HepG2 (cell line): Measurements from ENCODE around the gene TMEM167B. TPM values are rescaled to one million over a fixed set of nuclear protein-coding genes. Genes with fewer than 3 reads are reported as not detected.

ENCODE experiments used
- ATAC-seq: fragments of 200-7000 bp; cut with Tn5 transposase; 3 replicates; pipeline ENCODE4 v1.9.1; 2020; ENCODE audit warnings: mild to moderate bottlenecking, moderate library complexity
- BruUV-seq: library from RNA; stranded (reverse); fragments of 400-500 nt; replicated peaks from 2 replicates; lab custom pipeline; 2021; lab: Mats Ljungman, UMichigan
- CTCF ChIA-PET: fragments of 300-600 bp; formaldehyde crosslinking; extraction: SDS; loops from one replicate; lab custom pipeline; 2021; ENCODE audit warnings: low total read pairs, inconsistent platforms, low intra/inter-chr PET ratio; lab: Yijun Ruan, JAX
- POLR2A ChIA-PET: fragments of 350-600 bp; sonication (Branson Sonifier 250); formaldehyde crosslinking; loops from one replicate; lab custom pipeline; 2020; ENCODE audit warnings: antibody characterized with exemption, inconsistent platforms; lab: Yijun Ruan, JAX
- DNase-seq: peaks from one replicate; pipeline ENCODE4 v3.0.0-alpha.2; 2015; ENCODE audit warnings: low spot score
- FAIRE-seq: peaks from 3 replicates; lab custom pipeline; 2011; peaks lifted over from hg19 to GRCh38; lab: Jason Lieb, UNC
- H2AFZ ChIP-seq: one replicate; pipeline ENCODE4 v1.6.1; 2011; ENCODE audit warnings: low read length, inconsistent platforms
- H3K27ac ChIP-seq: fragments of 300-600 bp; 3 replicates; pipeline ENCODE4 v1.8.0; 2011; ENCODE audit warnings: mixed run types, mild to moderate bottlenecking, mixed read lengths, low read length, inconsistent platforms; ENCODE audit not compliant: insufficient read depth; ENCODE audit errors: extremely low read length
- H3K27me3 ChIP-seq, 2 experiments: fragments of 200-600 bp in 1 of 2; 2 replicates in 1 of 2; 3 replicates in 1 of 2; pipeline versions ENCODE4 v1.6.0 to v1.8.0; 2011; ENCODE audit warnings: low read length in 2 of 2, mild to moderate bottlenecking in 2 of 2, moderate library complexity in 2 of 2, inconsistent platforms in 1 of 2; ENCODE audit not compliant: insufficient read depth in 2 of 2, control insufficient read depth in 1 of 2
- H3K36me3 ChIP-seq, 2 experiments: fragments of 200-600 bp in 1 of 2; replicated peaks in 1 of 2; 2 replicates in 1 of 2; 3 replicates in 1 of 2; pipeline versions ENCODE4 v1.5.1 to v1.8.0; 2011; ENCODE audit warnings: low read length in 2 of 2, inconsistent platforms in 1 of 2; ENCODE audit not compliant: insufficient read depth in 2 of 2, control insufficient read depth in 1 of 2
- H3K4me1 ChIP-seq: 2 replicates; pipeline ENCODE4 v1.5.1; 2012; ENCODE audit warnings: low read length, inconsistent platforms; ENCODE audit not compliant: insufficient read depth
- H3K4me2 ChIP-seq: 2 replicates; pipeline ENCODE4 v1.6.0; 2011; ENCODE audit warnings: low read depth, low read length, inconsistent platforms
- H3K4me3 ChIP-seq, 3 experiments: fragments of 200-600 bp in 1 of 3; sonication (generic), shearing (Covaris generic) in 1 of 3; replicated peaks in 1 of 3; 2 replicates each; pipeline ENCODE4 v1.5.1; 2011 to 2016; ENCODE audit warnings: low read length in 3 of 3, inconsistent platforms in 2 of 3, low read depth in 2 of 3, mild to moderate bottlenecking in 2 of 3, control low read depth in 1 of 3, mixed read lengths in 1 of 3; ENCODE audit not compliant: insufficient read depth in 1 of 3
- H3K79me2 ChIP-seq: one replicate; pipeline ENCODE4 v1.6.1; 2011; ENCODE audit warnings: low read length, inconsistent platforms; ENCODE audit not compliant: insufficient read depth
- H3K9ac ChIP-seq: 2 replicates; pipeline ENCODE4 v1.6.0; 2011; ENCODE audit warnings: mild to moderate bottlenecking, low read depth, low read length, inconsistent platforms; ENCODE audit not compliant: insufficient read depth
- H3K9me3 ChIP-seq: 2 replicates; pipeline ENCODE4 v1.5.1; 2012; ENCODE audit warnings: mild to moderate bottlenecking, low read length
- H4K20me1 ChIP-seq: 2 replicates; pipeline ENCODE4 v1.6.0; 2011; ENCODE audit warnings: inconsistent platforms, mild to moderate bottlenecking, low read length, moderate library complexity; ENCODE audit not compliant: insufficient read depth
- CEBPB ChIP-seq: IDR thresholded peaks from 2 replicates; pipeline ENCODE4 v1.6.1; 2011; ENCODE audit warnings: low read depth, low read length, improper control_type of control experiment, borderline replicate concordance
- DZIP1 ChIP-seq: sonication (generic); formaldehyde crosslinking; IDR thresholded peaks from 2 replicates; pipeline ENCODE4 v1.5.0; 2020; ENCODE audit warnings: mild to moderate bottlenecking, missing genetic modification reagents
- MYPOP ChIP-seq: sonication (generic); formaldehyde crosslinking; IDR thresholded peaks from 2 replicates; pipeline ENCODE4 v1.8.1; 2023; ENCODE audit warnings: mild to moderate bottlenecking, moderate library complexity, missing genetic modification reagents
- THAP11 ChIP-seq: IDR thresholded peaks from 2 replicates; pipeline ENCODE4 v1.6.1; 2016; ENCODE audit warnings: missing biosample characterization, missing genetic modification reagents
- WGBS: methylation state at CpG from one replicate; pipeline ENCODE4 v1.1.6; 2017; ENCODE audit warnings: low lambda C conversion rate; 5-methylcytosine and 5-hydroxymethylcytosine counted together
- in situ Hi-C: cut with HindIII; loops from 2 replicates; pipeline ENCODE4 v1.10.0; 2017; ENCODE audit warnings: low pct_unique_long_range_greater_than_20kb; ENCODE audit not compliant: extremely low pct_ligation_motif_present
- intact Hi-C: fragments of 100-400 bp; cut with micrococcal nuclease; formaldehyde crosslinking; loops from one replicate; pipeline ENCODE4 v1.10.0; 2022; ENCODE audit not compliant: unreplicated experiment
- polyA plus RNA-seq, 8 experiments: library from polyadenylated mRNA; depleted of rRNA in 3 of 8; stranded (reverse) in 7 of 8; unstranded in 1 of 8; fragments of >200 nt; fragmentation: Illumina TruSeq in 4 of 8; extraction: Trizol in 4 of 8; gene quantifications; 2 replicates each; pipeline versions ENCODE4 v1.2.1 to v1.2.3, GENCODE V29; 2011 to 2016; ENCODE audit warnings: low read depth in 4 of 8, missing spikeins in 1 of 8, mixed read lengths in 1 of 8; ENCODE audit not compliant: insufficient read depth in 1 of 8
- total RNA-seq, 5 experiments: library from RNA; depleted of rRNA; stranded (reverse); fragments of >200 nt; fragmentation: Illumina TruSeq; extraction: Trizol; gene quantifications; 2 replicates each; pipeline ENCODE4 v1.2.3, GENCODE V29; 2016; ENCODE audit warnings: low read depth in 1 of 5
- TF ChIP-seq, protein P1 (sequence below): sonication (generic); formaldehyde crosslinking; IDR thresholded peaks from 2 replicates; pipeline ENCODE4 v1.5.1; 2020; ENCODE audit warnings: missing genetic modification reagents, mild to moderate bottlenecking, borderline replicate concordance

TMEM167B gene
- total and polyA plus RNA-seq, 2 of the 13 experiments (the other 11 are each of a cell fraction or from before 2014, with no cell fraction given): 9.5 to 22.4 TPM

DNA sequence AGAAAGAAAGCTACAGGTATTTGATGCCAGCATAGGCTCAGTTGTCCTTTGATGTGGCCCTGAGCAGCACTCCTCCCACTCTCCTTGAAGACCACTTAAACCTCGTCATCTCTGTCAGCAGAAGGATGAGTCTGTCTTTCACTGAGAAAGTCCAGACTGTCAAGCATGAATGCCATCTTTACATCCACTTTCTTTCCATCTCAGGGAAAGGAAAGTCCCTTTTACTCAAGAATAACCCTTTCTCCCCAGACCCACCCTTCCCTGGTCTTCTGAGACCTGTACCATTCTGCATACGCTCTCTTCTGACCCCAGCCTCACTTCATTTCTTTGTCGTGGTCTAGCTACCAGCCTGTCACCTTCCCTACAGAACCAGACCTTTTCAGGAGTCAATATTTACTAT is 19.3 kb downstream of the TMEM167B start (continued):
- TF ChIP-seq DZIP1 (CRISPR knock-in tag) (no peak), THAP11 (no peak), MYPOP (CRISPR knock-in tag) (no peak)

- Histone ChIP-seq H3K27me3 (peaks cover 2 to 36% of the 10 kb centered on the region in 2 experiments; a peak in 4 of 5 replicates), H3K27ac (no peak overlapping the region), H3K9me3 (no peaks in the 10 kb centered on the region), H3K4me1 (peaks cover 34% of the 10 kb centered on the region), H3K9ac (no peak overlapping the region), H3K4me2 (no peak overlapping the region), H3K4me3 (no peak overlapping the region), H3K36me3 (no peaks in the 10 kb centered on the region), H4K20me1 (no peaks in the 10 kb centered on the region), H3K79me2 (no peaks in the 10 kb centered on the region), H2AFZ (no peak overlapping the region)
- ChIA-PET POLR2A (interaction anchor here (5.2 kb wide), 1 partner anchor 11 kb away, joined by 46 read pairs; no protein-coding TSS in a partner anchor), CTCF (interaction anchor here (1.3 to 2.0 kb wide), 3 partner anchors 12 to 283 kb away, joined by 5 to 15 read pairs (median 7); no protein-coding TSS in a partner anchor)
- no TSS peak for BruUV-seq
- 19% methylated on average over 5 of the region's 5 CpGs for WGBS
- no peak for DNase-seq
- in situ Hi-C loops (no loop called here), intact Hi-C loops (loop anchor here (1.0 to 10.0 kb wide), 5 partner anchors 22 to 283 kb away; partner anchors contain the start of gene CLCC1)
- TF ChIP-seq CEBPB: peak; percentile 73
- TF ChIP-seq, protein P1, sequence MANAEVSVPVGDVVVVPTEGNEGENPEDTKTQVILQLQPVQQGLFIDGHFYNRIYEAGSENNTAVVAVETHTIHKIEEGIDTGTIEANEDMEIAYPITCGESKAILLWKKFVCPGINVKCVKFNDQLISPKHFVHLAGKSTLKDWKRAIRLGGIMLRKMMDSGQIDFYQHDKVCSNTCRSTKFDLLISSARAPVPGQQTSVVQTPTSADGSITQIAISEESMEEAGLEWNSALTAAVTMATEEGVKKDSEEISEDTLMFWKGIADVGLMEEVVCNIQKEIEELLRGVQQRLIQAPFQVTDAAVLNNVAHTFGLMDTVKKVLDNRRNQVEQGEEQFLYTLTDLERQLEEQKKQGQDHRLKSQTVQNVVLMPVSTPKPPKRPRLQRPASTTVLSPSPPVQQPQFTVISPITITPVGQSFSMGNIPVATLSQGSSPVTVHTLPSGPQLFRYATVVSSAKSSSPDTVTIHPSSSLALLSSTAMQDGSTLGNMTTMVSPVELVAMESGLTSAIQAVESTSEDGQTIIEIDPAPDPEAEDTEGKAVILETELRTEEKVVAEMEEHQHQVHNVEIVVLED (CRISPR knock-in tag): no peak
- FAIRE-seq: no peak
- ATAC-seq: no peak
Measured at GRCh38 chr1:109111386-109112055, 21.0 kb downstream of the TMEM167B start.
